SHP77 (cell line): ENCODE measurements around the gene PHF5A.

Experiments used
- DNase-seq, 2 experiments: peaks; one replicate each; lab custom pipeline; 2025; lab: John Stamatoyannopoulos, UW

PHF5A gene

DNA sequence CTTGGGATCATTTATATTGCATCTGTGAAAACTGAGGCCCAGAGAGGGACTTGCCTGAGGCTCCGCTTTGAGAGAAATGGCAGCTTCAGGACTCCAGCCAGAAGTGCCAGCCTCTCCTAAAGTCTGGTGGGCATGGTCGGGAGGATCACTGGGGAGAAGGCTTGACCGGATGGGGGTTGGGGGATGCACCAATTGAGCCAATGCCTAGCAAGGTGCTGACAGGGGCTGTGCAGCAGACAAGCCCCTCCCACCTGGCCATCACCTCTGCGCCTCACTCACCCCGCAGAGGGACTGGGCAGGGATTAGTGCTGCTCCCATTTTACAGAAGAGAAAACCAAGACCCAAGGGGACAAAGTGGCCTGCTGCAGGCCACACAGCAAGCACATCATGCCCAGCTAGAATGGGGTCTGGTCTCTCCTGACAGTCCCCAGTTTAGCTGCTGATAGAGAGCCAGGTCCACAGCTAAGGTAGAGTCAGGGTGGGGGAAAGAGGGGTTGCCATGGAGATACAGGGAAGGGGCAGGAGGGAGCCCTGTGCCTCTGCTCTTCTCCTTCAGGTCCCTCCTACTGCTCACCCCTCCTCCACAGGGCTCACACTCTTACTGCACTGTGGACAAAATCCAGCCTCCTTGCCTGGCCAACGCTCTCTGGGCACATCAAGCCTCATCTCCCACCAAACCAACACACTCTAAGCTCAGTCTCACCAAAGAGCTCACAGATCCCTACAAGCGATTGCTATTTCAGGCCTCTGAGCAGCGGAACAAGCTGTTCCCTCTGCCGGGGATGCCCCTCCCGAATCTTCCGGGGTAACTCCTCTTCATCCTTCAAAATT, 57.3 kb downstream of the PHF5A start:
- no peak for DNase-seq

DNA sequence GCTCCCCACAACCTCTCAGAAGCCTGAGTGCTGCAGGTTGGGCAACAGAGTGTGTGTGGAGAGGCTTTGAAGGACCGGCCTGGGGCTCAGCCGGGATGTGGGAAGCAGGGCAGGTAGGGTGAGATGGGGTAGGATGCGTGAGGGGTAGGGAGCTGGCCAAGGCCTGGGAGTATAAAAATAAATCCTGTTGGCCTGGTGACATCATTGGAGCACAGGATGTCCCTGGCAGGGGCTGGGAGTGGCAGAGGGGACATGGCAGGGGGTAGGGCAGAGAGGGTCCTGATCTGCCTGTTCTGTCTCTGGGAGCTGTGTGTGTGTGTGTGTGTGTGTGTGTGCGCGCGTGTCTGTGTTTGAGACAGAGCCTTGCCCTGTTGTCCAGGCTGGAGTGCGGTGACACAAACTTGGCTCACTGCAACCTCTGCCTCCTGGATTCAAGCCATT, 58.2 kb downstream of the PHF5A start:
- DNase-seq = no peak
